ENCODE data around the gene GNLY. TPM values are rescaled to one million over a fixed set of nuclear protein-coding genes. Genes with fewer than 3 reads are reported as not detected.
A peak's percentile ranks its signal among the peaks of the same experiment; 100 is the strongest.
"Not testable (repeated sequence)": the region's sequence is repeated elsewhere in the genome, so short reads cannot be mapped to it uniquely, and the experiment has no call there.

The GNLY gene
- polyA plus RNA-seq, 12 donors = 0.42 to 2.9 (median 1.1) TPM; not detected in 3

- peak; percentile 80 for DNase-seq
These were observed 13.1 kb downstream of the GNLY start for GRCh38 chr2:85707304-85707703.

- DNase-seq = no peak
These were observed 14.5 kb downstream of the GNLY start for GRCh38 chr2:85708641-85709040.

GRCh38 chr2:85709401-85709811 lies 15.2 kb downstream of the GNLY start:
- no peak for DNase-seq

GRCh38 chr2:85710687-85711577 lies 16.8 kb downstream of the GNLY start:
- DNase-seq = no peak

- DNase-seq = no peak
These were observed 17.5 kb downstream of the GNLY start for GRCh38 chr2:85711578-85712060.

- DNase-seq = no peak
These were observed 18.2 kb downstream of the GNLY start for GRCh38 chr2:85712336-85712735.

GRCh38 chr2:85712849-85713612 lies 18.9 kb downstream of the GNLY start:
- no peak for DNase-seq

- DNase-seq = no peak
These were observed 19.7 kb downstream of the GNLY start for GRCh38 chr2:85713836-85714235.

- DNase-seq = not testable (repeated sequence)
These were observed 20.3 kb downstream of the GNLY start for GRCh38 chr2:85714421-85714820.

GRCh38 chr2:85714841-85715240 lies 20.7 kb downstream of the GNLY start:
- DNase-seq = no peak

GRCh38 chr2:85716346-85716914 lies 22.3 kb downstream of the GNLY start:
- DNase-seq = no peak

GRCh38 chr2:85717308-85718008 lies 23.3 kb downstream of the GNLY start:
- DNase-seq = no peak

- DNase-seq = no peak
These were observed 23.8 kb downstream of the GNLY start for GRCh38 chr2:85718009-85718391.

GRCh38 chr2:85718885-85719492 lies 24.8 kb downstream of the GNLY start:
- no peak for DNase-seq

GRCh38 chr2:85719609-85720240 lies 25.6 kb downstream of the GNLY start:
- no peak for DNase-seq

GRCh38 chr2:85720533-85720932 lies 26.4 kb downstream of the GNLY start:
- DNase-seq = no peak

- no peak for DNase-seq
These were observed 27.5 kb downstream of the GNLY start for GRCh38 chr2:85721641-85722040.

GRCh38 chr2:85722519-85722918 lies 28.4 kb downstream of the GNLY start:
- no peak for DNase-seq

GRCh38 chr2:85723707-85724360 lies 29.7 kb downstream of the GNLY start:
- DNase-seq = no peak

GRCh38 chr2:85724731-85725181 lies 30.6 kb downstream of the GNLY start:
- DNase-seq = no peak
